Peyer's patch (tissue), 4 donors: Measurements from ENCODE around the gene LAMB3.

Experiments
- CTCF ChIP-seq, 6 experiments: fragments of 450-650 bp in 4 of 6; fragments of 200-600 bp in 2 of 6; sonication (generic) in 1 of 6; IDR thresholded peaks; one replicate each; pipeline ENCODE4 v1.5.1; 2017 to 2019; ENCODE audit warnings: antibody characterized with exemption in 6 of 6, mild to moderate bottlenecking in 3 of 6, moderate library complexity in 1 of 6
- POLR2A ChIP-seq, 2 donors: fragments of 450-650 bp; IDR thresholded peaks; one replicate each; pipeline ENCODE4 v1.5.1; 2017; ENCODE audit warnings: antibody characterized with exemption in 2 of 2, mild to moderate bottlenecking in 2 of 2, moderate library complexity in 2 of 2

DNA sequence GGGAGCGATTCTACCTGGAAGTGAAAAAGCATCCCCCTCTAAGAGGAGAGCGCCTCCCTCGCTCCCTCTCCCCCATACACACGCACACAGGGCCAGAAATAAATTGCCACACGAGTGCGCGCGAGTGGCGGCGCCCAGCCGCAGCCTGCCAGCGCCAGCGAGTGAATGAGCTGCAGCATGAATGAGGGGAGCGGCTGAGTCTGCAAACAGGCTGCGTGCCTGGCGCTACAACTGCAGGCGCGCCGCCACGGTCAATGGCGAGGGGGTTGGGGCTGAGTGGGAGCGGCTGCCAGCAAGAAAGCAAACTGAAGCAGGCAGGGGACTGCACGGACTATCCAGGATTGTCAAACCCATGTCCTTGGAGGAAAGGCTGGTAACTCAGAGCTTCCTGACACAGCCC, 66.6 kb downstream of the LAMB3 start:
- TF ChIP-seq CTCF (IDR thresholded peaks at IDR 0.05) (no peak), POLR2A (IDR thresholded peaks at IDR 0.05) (no peak)
